ENCODE measurements around the gene CCL8. TPM values are rescaled to one million over a fixed set of nuclear protein-coding genes. Genes with fewer than 3 reads are reported as not detected.

CCL8 gene
- total and polyA plus RNA-seq, 3 donors from 2014 or later: 0.39 to 5.0 (median 0.56) TPM

GRCh38 chr17:34366529-34367107 is 47.4 kb downstream of the CCL8 start:
- Histone ChIP-seq H3K4me3 (no peak overlapping the region), H3K27me3 (no peaks in the 10 kb centered on the region), H3K9me3 (no peaks in the 10 kb centered on the region), H3K4me1 (no peaks in the 10 kb centered on the region), H3K27ac (no peak overlapping the region), H3K36me3 (ENCODE audit: low read depth, missing control alignments) (no peaks in the 10 kb centered on the region)
- no peak for DNase-seq
- TF ChIP-seq CTCF (IDR thresholded peaks at IDR 0.05) (no peak), POLR2A (IDR thresholded peaks at IDR 0.05) (no peak)
- intact Hi-C loops (cut with DNase I; ENCODE audit: low total_unique reads): no loop called here
- 64 to 80% methylated on average over 3 to 4 of the region's 4 CpGs for WGBS, 2 donors

GRCh38 chr17:34367486-34368195 is 48.4 kb downstream of the CCL8 start:
- Histone ChIP-seq H3K9me3 (no peaks in the 10 kb centered on the region), H3K36me3 (ENCODE audit: low read depth, missing control alignments) (no peaks in the 10 kb centered on the region), H3K4me1 (no peaks in the 10 kb centered on the region), H3K27me3 (no peaks in the 10 kb centered on the region), H3K4me3 (no peak overlapping the region), H3K27ac (no peak overlapping the region)
- DNase-seq: no peak
- intact Hi-C loops (cut with DNase I; ENCODE audit: low total_unique reads): no loop called here
- 81 to 83% methylated on average over 9 of the region's 9 CpGs for WGBS, 2 donors
- TF ChIP-seq POLR2A (IDR thresholded peaks at IDR 0.05) (no peak), CTCF (IDR thresholded peaks at IDR 0.05) (no peak)

GRCh38 chr17:34368196-34368945 is 49.1 kb downstream of the CCL8 start:
- intact Hi-C loops (cut with DNase I; ENCODE audit: low total_unique reads): no loop called here
- no peak for TF ChIP-seq CTCF (IDR thresholded peaks at IDR 0.05)
- no peak for TF ChIP-seq POLR2A (IDR thresholded peaks at IDR 0.05)
- Histone ChIP-seq H3K4me3 (no peak overlapping the region), H3K4me1 (no peaks in the 10 kb centered on the region), H3K27ac (no peak overlapping the region), H3K27me3 (no peaks in the 10 kb centered on the region), H3K9me3 (no peaks in the 10 kb centered on the region), H3K36me3 (ENCODE audit: low read depth, missing control alignments) (no peaks in the 10 kb centered on the region)
- WGBS, 2 donors: 71 to 73% methylated on average over 9 of the region's 9 CpGs
- DNase-seq: no peak

GRCh38 chr17:34368946-34369500 is 49.8 kb downstream of the CCL8 start:
- Histone ChIP-seq H3K27ac (no peak overlapping the region), H3K27me3 (no peaks in the 10 kb centered on the region), H3K36me3 (ENCODE audit: low read depth, missing control alignments) (no peaks in the 10 kb centered on the region), H3K9me3 (no peaks in the 10 kb centered on the region), H3K4me3 (no peak overlapping the region), H3K4me1 (no peaks in the 10 kb centered on the region)
- WGBS, 2 donors: 44 to 62% methylated on average over 3 to 4 of the region's 4 CpGs
- no peak for DNase-seq
- TF ChIP-seq POLR2A (IDR thresholded peaks at IDR 0.05) (no peak), CTCF (IDR thresholded peaks at IDR 0.05) (no peak)
- intact Hi-C loops (cut with DNase I; ENCODE audit: low total_unique reads): no loop called here

Data from testis (tissue), 3 donors.